Suppressor macrophage treated with lipopolysaccharide for 1 hour (primary cell): Measurements from ENCODE around the gene RAP2A.

Experiments used
- DNase-seq, 3 donors: peaks; one replicate each; pipeline ENCODE4 v3.0.0-alpha.2; 2020 to 2022

Gene RAP2A

DNA sequence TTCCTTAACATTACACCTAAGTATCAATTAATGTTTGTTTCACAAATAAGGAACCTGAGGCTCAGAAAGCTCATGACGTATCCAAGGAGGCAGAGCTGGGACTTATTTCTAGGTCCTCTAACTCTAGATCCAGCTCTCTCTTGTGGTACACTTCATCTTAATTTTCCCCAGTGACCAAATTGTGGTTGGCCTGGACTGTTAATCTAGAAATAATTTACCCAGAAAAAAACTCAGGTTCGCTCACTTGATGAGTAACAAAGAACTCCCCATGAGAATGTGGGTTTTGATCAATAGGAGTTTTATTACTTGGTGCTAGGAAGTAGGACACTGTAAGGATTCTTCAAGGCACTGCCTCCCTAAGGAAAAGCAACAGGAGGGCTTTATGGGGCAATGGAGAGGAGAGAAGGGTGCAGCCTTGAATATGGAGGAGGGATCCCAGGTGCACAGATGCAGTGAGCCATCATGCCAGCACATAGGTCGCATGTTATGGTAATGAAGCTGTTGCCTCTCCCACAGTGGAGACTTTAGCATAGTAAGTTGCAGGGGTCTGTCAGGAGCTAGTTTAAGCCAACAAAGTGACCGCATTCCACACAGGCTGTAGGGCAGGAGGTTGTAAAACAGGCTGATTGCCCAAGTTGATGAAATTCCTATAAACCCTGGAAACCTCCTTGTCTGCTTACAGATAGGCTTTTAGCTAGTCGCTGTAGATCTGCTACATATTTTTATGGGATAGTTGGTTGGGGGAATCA is 14.7 kb downstream of the RAP2A start:
- DNase-seq = no peak

DNA sequence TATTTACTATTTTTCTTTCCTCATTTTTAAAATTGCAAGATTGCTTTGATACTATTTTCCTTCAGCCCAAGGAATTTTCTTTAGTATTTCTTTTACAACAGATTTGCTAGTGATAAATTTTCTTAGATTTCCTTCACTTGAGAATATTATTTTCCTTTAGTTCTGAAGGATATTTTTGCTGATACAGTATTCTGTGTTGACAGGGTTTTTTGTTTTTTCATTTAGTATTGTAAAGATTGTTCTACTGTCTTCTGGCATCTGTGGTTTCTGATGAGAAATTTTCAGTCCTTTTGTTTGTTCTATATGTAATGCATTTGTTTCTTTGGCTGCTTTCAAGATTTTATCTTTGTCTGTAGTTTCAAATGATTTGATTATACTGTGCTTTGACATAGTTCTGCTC is 20.7 kb downstream of the RAP2A start:
- no peak for DNase-seq

DNA sequence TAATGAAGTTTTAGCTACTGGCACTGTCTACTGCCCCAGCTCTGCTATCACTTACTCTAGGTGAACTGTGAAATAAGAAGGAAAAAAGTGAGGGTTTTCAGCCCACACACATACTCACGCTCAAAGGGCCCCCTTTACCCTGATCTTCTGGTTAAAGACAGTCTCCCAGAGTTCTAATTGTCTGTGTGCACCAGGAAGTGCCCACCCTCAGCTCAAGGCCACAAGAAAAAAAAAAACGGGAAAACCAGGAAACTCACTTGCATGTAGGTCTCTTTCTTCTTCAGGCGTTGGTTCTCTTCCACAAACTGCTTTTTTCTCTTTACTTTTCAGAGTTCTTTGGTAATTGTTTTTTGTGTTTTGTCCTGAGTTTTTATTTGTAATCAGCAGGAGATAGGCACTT is 22.1 kb downstream of the RAP2A start:
- no peak for DNase-seq

DNA sequence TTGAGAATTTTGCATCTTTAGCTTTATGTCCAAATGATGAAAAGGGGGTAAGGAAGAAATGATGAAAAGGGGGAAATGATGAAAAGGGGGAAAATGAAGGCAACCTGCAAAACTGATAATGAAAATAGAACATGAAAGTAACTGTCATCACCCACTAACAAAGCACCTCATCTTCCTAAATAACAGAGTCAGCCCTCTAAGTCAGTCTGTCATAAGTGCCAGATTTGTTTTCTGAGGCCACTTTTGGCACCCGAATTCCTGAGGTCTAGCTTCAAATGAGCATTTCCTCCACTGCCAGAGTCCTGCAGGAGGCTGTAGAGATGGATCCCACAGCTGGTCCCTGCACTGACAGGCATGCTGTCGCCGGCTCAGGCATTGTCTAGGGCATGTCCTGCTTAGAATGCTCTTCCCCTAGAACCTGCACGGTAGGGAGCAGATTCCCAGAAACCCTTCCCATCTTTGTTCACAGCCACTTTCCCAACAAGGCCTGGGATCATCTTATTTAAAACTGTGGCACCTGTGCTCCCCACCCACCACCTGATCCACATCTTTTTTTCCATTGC is 25.3 kb downstream of the RAP2A start:
- no peak for DNase-seq

- DNase-seq = peak; percentile 56 to 73 (median 65)
Measured at GRCh38 chr13:97460004-97460775, 26.2 kb downstream of the RAP2A start.

DNA sequence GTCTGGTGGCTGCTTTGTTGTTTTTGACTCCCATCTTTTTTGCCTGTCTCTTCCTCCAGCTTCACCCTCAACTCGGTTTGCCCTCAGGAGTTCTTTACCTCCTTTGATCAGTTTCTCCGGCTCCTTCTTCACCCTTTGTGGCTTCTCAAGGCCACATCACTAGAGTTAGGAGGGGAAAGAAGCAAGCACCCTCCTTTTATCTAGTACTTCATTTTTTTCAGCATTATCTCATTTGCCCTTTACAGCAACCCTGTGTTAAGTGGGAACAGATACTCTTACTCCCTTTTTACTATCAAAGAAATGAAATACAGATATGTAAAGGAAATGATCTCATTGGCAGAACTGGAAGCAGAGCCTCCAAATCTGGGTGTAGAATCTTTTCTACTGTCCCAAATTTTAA is 26.9 kb downstream of the RAP2A start:
- DNase-seq = no peak

DNA sequence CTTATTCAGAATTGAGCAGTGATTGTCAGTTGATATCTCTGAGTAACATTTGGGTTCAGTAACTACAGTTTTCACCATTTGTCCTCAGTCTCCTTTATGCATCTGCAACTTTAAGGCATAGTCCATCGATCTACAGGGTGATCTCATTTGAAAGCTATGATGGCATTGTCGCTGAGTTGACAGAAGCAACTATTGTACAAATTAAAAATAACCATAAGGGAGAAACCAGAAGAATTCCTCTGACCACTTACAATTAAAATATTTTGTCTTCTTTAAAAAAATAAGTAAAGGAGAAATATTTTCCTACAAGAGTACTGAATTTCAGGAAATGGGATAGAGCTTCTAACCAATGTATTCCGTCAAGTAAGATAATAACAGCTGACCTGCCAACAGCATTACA is 30.6 kb downstream of the RAP2A start:
- DNase-seq = no peak

GRCh38 chr13:97466722-97467121 is 32.8 kb downstream of the RAP2A start:
- DNase-seq = no peak

DNA sequence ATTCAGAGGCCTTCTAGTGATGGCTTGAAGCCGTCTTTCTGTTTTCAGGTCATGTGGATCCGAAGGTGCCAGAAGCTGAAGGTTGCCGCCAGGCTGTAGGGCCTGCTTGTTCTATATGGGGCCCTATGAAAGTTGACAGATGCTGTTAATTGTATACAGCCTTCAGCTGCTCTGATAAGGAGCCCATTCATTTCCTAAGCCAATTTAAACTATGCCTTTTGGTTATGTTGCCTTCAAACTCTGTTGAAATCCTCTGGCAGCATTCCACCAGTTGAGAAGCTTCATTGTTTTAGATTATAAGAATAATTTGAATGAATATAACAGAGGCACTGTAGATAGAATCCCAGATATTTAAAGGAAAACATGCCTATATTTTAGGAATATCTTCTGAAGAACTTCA is 34.4 kb downstream of the RAP2A start:
- DNase-seq = no peak

DNA sequence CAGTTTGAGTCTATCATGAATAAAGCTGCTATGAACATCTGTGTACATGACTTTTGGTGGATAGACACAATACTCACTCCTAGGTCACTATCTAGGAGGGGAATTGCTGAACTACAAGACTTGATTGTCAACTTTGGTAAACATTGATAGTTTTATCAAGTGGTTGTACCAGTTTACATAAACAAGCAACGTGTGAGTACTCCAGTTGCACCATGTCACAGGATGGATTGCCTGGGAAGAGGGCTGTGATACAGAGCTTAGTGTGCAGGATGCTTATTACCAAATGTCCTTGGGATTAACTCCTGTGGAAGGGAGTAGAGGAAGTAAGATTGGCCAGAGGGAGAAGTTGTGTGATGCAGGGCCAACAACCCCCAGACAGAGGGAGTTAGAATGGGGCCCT is 37.7 kb downstream of the RAP2A start:
- no peak for DNase-seq

GRCh38 chr13:97474349-97474980 is 40.5 kb downstream of the RAP2A start:
- DNase-seq = no peak

DNA sequence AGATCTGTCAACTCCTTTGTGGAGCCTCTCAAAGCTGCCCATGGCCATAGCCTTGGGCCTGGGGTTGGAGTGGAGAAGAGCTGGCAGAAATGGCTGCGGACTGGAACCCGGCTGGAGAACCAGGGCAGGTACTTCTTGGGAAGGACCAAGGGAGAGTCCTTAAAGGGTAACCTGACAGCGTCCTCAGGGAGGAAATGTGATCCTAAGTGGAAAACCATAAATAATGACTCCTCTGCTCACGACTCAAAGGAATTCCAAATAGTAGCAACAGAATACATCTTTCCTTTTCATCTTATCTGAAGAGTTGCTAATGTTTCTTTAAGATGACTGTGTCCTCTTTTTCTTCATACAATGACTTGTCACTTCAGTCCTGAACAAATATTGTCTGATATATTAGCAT is 41.0 kb downstream of the RAP2A start:
- no peak for DNase-seq

DNA sequence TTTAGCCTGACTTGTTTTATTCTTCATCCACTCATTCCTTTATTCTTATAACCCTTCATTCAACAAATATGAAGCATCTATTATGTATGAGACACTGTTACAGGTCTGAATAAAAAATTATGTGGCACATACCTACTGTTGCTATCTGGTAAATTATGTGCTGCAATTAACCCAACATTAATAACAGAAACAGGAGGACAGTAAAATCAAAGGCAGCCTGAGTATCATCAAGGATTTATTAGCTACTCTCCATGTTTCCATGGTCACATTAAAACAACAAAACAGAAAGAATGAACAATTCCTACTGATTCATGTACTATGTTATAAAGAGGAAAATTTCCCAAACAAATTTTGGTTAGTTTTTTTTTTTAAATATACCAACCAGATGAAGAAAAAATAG is 43.9 kb downstream of the RAP2A start:
- no peak for DNase-seq

- no peak for DNase-seq
Measured at GRCh38 chr13:97478247-97478646, 44.3 kb downstream of the RAP2A start.

DNA sequence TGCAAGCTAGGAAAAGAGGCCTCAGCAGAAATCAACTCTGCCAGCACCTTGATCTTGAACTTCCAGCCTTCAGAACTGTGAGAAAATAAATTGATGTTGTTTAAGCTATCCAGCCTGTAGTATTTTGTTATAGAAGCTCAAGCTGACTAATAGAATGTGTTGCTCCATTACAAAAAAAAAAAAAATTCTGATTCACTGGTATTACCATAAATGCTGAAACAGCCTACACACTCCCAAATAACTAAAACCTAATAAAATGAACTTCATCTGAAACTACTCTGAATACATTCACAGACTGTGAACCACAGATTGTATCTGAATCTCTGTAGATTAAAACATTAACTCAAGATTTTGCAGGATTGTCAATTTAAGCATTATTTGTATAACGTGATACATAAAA is 49.5 kb downstream of the RAP2A start:
- no peak for DNase-seq

GRCh38 chr13:97484301-97484700 is 50.3 kb downstream of the RAP2A start:
- no peak for DNase-seq

GRCh38 chr13:97485320-97485719 is 51.4 kb downstream of the RAP2A start:
- DNase-seq = no peak

GRCh38 chr13:97490702-97491307 is 56.8 kb downstream of the RAP2A start:
- DNase-seq = no peak

- DNase-seq = no peak
Measured at GRCh38 chr13:97491452-97491851, 57.5 kb downstream of the RAP2A start.

GRCh38 chr13:97492257-97492656 is 58.3 kb downstream of the RAP2A start:
- DNase-seq = no peak

DNA sequence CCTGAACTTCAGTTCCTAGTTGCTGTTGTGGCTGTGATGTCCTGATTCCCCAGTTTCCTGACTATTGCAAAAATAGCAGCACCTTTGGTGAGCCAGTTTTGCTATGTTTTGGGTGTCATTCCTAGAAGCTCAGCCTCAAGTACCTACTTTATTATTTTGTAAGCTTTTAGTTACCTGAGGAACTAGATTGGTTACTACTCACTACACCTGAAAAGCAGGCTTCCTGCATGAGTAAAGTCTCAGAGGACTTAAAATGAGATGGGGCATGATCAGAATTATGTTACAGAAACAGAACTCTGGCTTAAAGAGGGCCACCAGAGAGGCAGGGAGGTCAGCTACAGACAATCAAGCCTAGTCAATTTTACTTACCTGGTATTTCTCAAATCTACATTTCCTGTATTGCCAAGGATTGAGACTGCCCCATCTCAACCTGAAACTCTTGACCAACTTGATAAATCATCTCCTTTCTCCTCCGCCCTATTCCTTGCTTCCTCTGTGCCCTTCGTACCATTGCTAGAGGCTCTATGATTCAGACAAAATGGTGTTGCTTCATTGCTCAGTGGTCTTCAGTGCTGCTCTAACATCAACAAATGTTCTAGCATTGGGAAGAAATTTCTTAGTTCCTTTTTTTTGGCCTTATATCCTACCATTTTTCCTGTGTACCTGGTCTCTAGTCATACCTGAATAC is 58.9 kb downstream of the RAP2A start:
- DNase-seq = no peak

DNA sequence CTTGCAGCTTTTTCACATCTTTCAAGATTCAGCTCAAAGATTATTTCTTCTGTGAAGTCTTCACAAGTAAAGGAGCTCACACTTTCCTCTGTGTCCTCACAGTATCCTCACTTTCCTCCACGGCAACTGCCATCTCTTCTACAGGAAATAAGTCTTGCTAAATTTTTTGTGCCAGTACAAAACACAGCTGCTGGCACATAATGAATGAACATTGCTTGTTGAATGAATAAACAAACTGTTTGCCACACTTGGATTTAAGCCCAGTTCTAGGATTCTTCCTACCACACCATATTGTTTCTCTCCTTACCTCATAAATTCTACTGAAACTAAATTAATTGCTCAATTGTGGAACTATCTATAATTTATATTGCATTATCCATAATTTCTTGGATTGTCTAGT is 59.5 kb downstream of the RAP2A start:
- DNase-seq = no peak

- DNase-seq = no peak
Measured at GRCh38 chr13:97495678-97496077, 61.7 kb downstream of the RAP2A start.
